Erythroblast (primary cell): ENCODE data around the gene ZCCHC14.

Source experiments
- DNase-seq, 2 experiments: peaks; one replicate each; lab custom pipeline; 2025; lab: John Stamatoyannopoulos, UW
- GATA1 ChIP-seq: IDR thresholded peaks from 2 replicates; pipeline ENCODE4 v1.6.1; 2011; ENCODE audit warnings: low read depth, mild to moderate bottlenecking, control low read depth, low read length, moderate library complexity
- POLR2A ChIP-seq: IDR thresholded peaks from 2 replicates; pipeline ENCODE4 v1.6.1; 2011; ENCODE audit warnings: mild to moderate bottlenecking, low read length

The ZCCHC14 gene

DNA sequence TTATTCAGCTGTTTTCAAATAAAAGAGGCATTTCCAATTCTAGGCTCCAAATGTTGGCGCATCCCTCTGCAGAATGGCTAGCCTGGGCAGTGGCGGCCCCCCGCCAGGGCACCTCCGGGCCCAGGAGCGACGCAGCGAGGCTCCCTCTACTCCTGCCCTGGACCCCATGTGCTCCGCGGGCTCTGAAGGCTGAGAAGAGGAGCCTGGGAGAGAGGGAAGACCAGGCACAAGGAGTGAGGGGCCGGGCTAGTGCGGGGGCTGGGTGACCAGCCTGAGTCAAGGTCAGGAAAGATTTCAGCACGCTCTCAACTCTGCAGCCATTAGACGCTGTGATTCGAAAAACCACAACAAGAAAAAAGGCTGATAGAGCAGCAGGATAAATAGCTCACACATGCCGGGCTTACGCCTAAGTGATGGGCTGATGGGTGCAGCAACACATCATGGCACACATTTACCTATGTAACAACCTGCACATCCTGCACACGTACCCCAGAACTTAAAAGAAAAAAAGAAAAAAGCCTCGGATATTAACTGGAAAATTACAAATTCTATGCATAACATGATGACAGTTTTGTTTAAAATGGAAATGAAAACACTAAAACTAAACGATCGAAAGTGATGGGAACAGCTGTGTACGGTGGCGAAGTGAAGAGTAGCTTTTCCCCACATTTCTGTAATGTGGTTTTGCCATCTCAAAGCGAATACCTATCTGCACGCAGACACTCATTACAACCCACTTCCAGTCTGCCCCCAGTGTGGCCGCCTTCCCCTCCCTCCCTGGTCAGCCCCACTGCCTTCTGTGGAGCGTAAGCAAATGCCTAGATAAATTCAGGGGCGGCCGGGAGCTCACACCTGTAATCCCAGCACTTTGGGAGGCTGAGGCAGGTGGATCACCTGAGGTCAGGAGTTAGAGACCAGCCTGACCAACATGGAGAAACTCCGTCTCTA lies 56.3 kb downstream of the ZCCHC14 start:
- TF ChIP-seq GATA1, result no peak
- no peak for TF ChIP-seq POLR2A

DNA sequence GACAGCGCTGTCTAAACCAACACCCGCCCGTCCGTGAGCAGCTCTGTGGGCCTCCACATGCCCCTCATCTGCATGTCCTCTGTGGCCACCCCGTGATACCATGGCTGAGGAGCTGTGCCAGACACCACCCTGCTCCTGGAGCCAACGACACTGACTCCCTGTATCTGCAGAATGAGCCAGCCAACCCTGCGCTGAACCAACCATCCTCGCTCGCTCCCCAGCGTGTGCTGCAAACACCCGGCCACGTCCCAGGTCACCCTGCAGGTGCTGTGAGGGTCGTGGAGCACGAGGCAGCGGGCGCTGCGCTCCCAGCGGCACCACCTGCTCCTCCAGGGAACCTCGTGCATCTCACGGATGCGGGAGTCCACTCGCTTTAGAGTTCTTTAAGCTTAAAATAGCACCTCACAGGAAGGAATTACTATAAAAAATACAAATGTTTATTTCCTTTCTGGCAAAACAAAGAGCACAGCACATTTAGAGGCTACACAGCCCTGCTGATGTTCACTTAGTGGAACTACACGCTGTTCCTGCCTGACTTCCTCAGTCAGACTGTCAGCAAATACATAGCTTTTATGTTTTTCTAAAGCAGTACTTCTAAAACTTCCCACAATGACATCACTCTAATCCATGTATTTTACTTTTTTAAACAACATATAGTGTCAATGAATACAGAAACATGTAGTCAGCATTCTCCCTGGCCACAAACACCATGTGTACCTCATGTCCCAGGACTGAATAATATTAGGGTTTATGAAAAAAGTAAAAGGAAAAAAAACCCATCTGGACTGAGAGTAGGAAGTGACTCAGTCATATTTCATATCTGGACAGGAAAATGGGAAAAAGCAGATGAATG lies 57.2 kb downstream of the ZCCHC14 start:
- no peak for DNase-seq

More for the DNA sequence above, 56.3 kb downstream of the ZCCHC14 start:
- DNase-seq, result no peak

DNA sequence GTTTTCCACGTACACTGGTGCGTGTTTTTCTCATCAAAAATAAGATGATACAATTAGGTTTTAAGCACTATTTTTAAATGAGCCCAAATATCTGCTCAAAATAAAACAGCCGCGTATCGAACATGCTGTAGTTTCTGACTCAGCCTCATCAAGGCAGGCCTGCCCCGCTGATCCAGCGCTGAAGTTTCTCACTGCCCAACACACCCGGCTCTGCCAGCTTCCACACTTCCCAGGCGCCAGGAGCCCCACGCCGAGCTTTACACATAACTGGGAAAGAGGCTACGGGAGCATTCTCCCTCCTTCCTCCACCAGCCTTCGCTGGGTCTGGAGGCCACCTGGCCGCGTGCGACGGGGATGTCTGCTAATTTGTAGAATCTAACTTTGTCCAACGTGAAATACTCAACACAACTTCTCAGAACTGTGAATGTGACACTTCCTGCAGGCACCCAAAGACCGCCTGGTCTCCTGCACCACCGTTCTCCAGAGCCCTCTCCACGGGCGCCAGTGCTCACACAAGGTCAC lies 58.6 kb downstream of the ZCCHC14 start:
- no peak for DNase-seq
- TF ChIP-seq POLR2A (no peak), GATA1 (no peak)

More for the DNA sequence above, 57.2 kb downstream of the ZCCHC14 start:
- no peak for TF ChIP-seq GATA1

DNA sequence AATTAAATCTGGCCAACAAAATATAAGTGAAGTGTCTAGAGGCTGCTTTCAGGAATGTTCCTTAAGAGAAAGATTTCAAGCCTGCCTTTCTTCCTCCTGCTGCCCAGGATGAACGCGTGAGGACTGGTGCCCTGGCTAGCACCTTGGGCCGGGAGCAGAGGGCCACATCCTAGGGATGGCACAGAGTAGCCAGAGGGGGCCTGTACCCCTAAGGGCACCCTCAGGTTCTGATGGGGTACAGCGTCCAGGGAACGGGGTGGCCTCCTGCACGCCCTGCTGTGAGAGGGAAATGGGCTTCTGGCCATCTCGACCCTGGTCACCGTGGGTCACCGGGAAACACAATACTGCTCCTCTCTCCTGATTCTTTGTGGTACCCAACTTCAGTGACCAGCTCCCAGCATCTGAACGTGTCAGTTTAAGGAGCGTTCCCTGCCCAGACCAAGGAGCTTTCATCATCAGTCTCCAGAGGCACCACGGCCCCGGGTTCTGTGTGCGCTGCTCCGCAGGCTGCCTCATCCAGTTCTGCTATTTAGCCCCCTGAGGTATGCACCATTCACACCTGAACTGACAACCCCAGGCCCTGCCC lies 60.4 kb downstream of the ZCCHC14 start:
- TF ChIP-seq POLR2A (no peak), GATA1 (no peak)
- DNase-seq, result no peak

DNA sequence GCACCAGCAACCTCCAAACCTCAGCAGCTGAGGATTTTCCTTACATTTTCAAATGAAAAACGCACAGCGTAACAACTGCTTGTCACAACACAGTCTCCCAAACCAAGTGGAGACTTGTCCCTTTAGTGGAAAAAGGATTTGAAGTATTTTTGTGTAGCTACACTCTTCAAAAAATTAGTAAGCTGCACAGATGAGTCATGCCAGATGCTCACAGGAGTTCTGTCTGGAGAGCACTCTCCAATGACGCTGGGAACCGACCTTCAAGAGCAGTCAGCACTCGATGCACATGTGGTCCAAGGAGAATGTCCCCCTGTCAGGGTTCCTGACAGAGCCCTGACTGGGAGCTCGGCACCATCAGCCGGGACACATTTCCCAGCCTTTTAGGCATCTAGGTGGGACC lies 60.9 kb downstream of the ZCCHC14 start:
- no peak for TF ChIP-seq POLR2A
- TF ChIP-seq GATA1, result no peak
- DNase-seq, result no peak

DNA sequence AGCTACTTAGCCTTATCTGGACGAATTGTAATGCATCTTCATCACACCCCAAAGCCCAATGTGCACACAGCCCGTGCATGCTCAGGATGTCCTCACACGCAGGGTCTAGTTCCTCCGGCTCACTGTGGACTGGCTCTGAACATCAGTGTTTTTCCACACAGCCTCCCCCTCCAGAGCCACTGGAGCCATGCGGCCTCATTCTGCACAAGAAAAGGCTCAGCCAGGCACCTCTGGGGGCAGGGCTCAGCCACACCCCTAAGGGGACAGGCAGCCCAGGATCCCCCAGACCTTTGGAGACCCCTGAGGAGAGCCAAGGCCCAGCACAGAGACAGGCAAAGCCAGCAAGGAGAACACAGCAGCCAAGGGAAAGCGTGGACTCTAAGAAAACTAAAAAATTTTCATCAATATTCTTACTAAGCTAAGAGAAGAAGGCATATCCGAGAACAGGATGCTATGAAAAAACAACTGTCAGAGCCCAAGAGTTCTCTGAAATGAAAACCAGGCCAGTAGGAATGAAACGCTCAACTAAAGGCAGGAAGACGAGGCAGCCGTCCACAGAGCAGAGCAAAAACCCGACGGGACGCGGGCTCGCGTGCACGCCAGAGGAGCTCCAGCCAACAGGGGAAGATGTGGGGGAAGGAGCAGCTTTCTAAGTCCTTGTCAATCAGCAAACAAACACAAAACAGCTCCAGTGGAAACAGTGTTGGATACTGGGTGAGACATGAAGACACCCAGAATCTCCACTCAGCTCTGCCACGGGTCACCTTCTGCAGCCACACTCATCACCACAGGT lies 66.2 kb downstream of the ZCCHC14 start:
- no peak for TF ChIP-seq GATA1
- TF ChIP-seq POLR2A, result no peak
- no peak for DNase-seq

DNA sequence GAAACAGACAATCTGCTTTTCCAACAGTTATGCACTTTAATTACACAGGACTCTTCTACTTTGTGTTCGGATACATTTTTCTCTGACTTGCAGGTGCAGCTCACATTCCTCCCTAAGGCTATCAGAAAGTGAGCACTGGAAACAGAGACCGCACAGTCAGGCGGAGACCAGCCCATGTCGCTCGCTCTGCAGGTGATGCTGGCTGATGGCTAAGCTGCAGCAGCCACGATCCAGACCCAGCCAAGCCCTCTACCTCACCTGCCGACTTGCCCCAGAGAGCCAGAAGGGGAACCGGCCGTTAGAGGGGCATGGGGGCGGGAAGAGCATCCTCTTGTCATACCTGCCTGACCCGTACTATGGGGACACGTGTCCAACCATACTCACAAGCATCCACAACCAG lies 66.9 kb downstream of the ZCCHC14 start:
- TF ChIP-seq POLR2A, result no peak
- no peak for TF ChIP-seq GATA1

DNA sequence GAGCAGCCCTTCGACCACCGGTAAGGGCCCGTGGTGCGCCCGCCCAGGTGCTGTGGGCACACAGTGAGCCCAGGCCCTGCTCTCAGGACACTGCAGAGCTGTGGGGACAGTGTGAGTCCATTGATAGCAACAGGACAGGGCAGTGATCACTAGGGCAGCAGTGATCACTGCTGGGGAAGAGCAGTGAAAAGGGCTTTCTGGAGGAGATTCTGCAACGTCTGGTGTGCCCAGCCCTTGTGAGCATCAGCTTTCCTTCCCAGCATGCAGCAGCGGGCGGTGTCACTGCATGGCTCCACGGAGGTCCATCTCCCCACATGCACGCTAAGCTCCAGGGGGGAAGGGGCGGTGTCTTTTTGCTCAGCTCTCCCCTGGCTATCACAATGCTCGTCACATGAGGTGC lies 68.6 kb downstream of the ZCCHC14 start:
- no peak for TF ChIP-seq GATA1
- TF ChIP-seq POLR2A, result no peak
- no peak for DNase-seq

More for the DNA sequence above, 66.9 kb downstream of the ZCCHC14 start:
- DNase-seq, result no peak

DNA sequence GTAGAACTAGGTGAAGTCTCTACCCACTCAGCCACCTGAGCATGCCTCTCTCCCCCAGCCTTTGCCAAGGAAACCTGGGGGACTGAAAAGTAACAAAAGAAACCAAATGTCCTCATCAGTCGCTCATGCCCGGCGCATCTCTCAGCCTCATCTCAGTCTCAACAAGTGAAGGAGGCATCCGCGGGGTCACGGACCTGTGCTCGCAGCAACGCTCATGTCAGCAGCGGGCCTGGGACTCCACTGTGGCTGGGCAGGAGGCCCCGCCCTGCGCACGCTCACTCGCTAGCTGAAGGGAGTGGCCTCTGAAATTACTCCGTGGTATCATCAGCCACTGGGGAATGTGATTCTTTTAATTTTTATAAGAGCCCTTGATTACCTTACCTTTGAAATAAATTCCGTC lies 69.4 kb downstream of the ZCCHC14 start:
- TF ChIP-seq POLR2A (no peak), GATA1 (no peak)
- no peak for DNase-seq

DNA sequence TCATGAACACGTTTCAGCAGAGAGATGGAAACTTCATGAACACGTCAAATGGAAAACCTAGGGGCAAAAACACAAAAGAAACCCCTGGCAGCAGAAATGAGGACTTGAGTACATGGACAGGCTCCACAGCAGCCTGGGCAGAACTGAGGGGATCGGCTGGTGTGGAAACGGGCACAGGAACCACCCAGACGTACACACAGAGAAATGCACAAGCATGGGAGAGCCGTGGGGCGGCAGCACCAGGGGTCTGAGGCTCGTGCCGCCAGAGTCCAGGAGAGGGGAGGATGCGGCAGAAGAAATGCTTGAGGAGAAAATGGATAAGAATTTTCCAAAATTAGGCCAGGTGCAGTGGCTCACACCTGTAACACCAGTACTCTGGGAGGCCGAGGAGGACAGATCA lies 70.7 kb downstream of the ZCCHC14 start:
- no peak for TF ChIP-seq GATA1
- TF ChIP-seq POLR2A, result no peak

DNA sequence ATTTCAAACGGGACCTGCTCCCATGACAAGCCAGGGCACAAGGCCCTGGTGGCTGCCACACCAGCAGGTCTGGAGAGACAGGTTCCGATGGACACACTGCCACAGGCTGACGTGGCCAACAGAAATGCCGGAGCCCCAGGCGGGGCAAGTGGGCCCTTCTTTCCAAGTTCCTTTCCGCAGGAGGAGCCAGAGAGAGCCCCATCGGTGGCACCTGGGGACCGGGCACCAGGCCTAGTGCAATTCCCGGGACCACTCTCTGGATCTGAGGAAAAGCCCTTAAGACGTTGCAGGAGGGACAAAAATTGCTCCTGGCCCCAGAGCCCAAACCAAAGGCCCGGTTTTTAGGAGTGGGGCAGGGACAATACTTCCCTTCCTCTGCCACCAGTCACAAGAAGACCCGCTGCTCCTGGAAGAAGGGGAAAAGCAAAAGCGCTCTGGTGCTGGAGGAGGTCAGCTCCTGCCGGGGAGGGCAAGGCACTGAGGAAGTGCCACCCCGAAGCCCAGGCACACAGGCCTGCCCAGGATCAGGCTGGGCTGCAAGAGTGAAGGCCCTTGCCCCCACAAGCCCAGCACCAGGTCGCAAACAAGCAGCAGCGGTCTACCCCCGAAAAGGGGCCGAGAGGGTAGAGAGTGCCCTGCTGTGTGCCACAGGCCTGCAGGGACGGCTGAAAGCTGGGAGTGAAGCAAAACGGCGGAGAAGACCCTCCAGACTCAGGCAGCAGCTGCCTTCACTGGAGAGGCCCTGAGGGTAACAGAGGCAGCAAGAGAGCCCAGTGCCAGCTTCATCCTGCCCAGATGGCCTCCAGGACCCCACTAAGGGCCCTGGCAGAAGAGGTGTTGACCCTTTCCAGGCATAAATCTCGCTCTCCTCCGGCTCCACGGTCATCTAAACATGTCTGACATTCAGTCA lies 71.6 kb downstream of the ZCCHC14 start:
- TF ChIP-seq POLR2A (no peak), GATA1 (no peak)
- no peak for DNase-seq

More for the DNA sequence above, 70.7 kb downstream of the ZCCHC14 start:
- DNase-seq, result no peak
